Fibroblast of skin of left quadriceps (primary cell): ENCODE data around the gene LARP6.
"Not testable (repeated sequence)": the region's sequence is repeated elsewhere in the genome, so short reads cannot be mapped to it uniquely, and the experiment has no call there.

ENCODE experiments used
- DNase-seq, 2 experiments: peaks; one replicate each; pipeline ENCODE4 v3.0.0-alpha.2; 2013; ENCODE audit warnings: low read depth in 2 of 2

LARP6 gene

GRCh38 chr15:70831094-70831911 is 22.7 kb downstream of the LARP6 start:
- no peak for DNase-seq

- no peak for DNase-seq
Measured at GRCh38 chr15:70830615-70831014, 23.3 kb downstream of the LARP6 start.

- no peak for DNase-seq
Measured at GRCh38 chr15:70829371-70830166, 24.4 kb downstream of the LARP6 start.

- no peak for DNase-seq
Measured at GRCh38 chr15:70827721-70828120, 26.2 kb downstream of the LARP6 start.

GRCh38 chr15:70826634-70827033 is 27.3 kb downstream of the LARP6 start:
- peak; percentile 59 to 66 for DNase-seq

GRCh38 chr15:70825841-70826240 is 28.1 kb downstream of the LARP6 start:
- DNase-seq = no peak

GRCh38 chr15:70823196-70823595 is 30.8 kb downstream of the LARP6 start:
- DNase-seq = peak; percentile 36 to 37

GRCh38 chr15:70820214-70820613 is 33.7 kb downstream of the LARP6 start:
- no peak for DNase-seq

GRCh38 chr15:70818580-70818979 is 35.4 kb downstream of the LARP6 start:
- no peak for DNase-seq

- no peak for DNase-seq
Measured at GRCh38 chr15:70817266-70817665, 36.7 kb downstream of the LARP6 start.

GRCh38 chr15:70815604-70816003 is 38.4 kb downstream of the LARP6 start:
- no peak for DNase-seq

- DNase-seq = not testable (repeated sequence)
Measured at GRCh38 chr15:70815011-70815410, 38.9 kb downstream of the LARP6 start.

GRCh38 chr15:70812827-70813364 is 41.1 kb downstream of the LARP6 start:
- DNase-seq = no peak

- DNase-seq = no peak
Measured at GRCh38 chr15:70810916-70811578, 42.9 kb downstream of the LARP6 start.

GRCh38 chr15:70806992-70807712 is 46.8 kb downstream of the LARP6 start:
- no peak for DNase-seq

- DNase-seq = not testable (repeated sequence)
Measured at GRCh38 chr15:70804388-70804787, 49.6 kb downstream of the LARP6 start.

- DNase-seq = peak in 1 of 2 experiments; percentile 35
Measured at GRCh38 chr15:70802629-70803028, 51.3 kb downstream of the LARP6 start.

- DNase-seq = no peak
Measured at GRCh38 chr15:70801109-70801508, 52.8 kb downstream of the LARP6 start.

- DNase-seq = peak; percentile 88 to 90
Measured at GRCh38 chr15:70799667-70800450, 54.1 kb downstream of the LARP6 start.

GRCh38 chr15:70797464-70797863 is 56.5 kb downstream of the LARP6 start:
- no peak for DNase-seq
